NCI-H1417 treated with DMSO at 0.1 percent for 48 hours (cell line): ENCODE data around the gene ABLIM2.

Experiments used
- DNase-seq: peaks from one replicate; lab custom pipeline; 2025; lab: John Stamatoyannopoulos, UW

Gene ABLIM2

DNA sequence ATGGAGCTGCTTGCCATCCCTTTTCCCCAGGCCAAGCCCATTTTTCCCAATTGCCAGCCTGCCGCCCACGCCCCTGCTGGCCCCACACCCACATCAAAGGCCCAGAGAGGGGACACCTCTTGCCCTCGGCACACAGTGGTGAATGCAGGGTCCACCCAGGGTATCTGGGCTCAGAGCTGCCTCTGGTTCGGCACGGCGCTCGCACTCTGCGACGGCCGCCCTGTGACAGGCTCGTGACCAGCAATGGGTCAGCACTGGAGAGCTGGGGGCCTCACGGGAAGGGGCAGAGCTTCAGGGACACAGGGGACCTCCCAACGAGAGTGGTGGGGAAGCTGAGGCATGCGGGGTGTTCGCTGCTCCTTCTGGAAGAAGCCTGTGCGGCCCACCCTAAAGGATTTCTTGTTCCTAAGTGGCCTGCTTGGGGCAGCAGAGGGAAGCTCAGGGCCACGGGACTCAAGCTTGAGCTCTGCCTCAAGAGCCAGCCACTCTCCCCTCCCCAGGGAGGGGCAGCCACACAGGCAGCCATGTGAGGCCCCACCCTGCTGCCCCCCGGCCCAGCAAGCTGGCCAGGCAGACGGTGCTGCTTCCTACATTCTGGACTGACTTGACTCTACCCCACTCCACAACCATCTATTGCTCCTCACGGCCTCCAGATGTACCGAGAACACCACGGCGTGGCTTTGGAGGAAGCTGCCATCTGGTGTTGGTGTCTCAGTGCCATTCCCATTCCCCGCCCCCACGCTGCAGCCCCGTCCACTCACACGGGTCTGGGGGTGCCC lies 73.7 kb downstream of the ABLIM2 start:
- DNase-seq, result no peak

DNA sequence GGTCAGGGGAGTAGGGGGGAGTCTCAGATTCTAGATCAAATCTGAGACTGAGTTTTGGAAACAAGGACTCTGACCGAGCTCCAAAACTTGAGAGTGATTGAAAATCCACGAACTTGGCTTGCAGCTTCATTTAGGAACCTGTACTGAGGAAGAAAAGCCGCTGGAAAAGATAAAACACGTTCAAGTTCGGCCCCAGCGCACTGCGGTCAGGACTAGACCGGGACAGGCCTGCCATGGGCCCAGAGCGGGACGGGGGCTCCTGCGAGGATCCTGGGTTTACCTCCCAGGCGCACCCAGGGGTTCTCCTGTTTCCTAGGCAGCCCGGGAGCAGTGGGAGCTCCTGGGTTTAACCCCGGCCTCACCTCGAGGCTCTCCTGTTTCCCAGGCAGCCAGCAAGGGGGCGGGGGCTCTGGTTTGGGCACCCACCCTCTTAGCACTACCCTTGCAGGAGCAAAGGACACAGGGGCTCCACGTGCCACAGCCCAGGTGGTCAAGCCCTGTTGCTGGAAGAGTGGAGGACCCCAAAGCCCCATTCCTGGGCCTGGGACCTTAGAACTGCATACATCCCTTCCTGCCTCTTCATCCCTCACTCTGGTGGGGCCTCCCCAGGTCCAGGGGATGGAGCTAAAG lies 74.5 kb downstream of the ABLIM2 start:
- DNase-seq, result no peak

DNA sequence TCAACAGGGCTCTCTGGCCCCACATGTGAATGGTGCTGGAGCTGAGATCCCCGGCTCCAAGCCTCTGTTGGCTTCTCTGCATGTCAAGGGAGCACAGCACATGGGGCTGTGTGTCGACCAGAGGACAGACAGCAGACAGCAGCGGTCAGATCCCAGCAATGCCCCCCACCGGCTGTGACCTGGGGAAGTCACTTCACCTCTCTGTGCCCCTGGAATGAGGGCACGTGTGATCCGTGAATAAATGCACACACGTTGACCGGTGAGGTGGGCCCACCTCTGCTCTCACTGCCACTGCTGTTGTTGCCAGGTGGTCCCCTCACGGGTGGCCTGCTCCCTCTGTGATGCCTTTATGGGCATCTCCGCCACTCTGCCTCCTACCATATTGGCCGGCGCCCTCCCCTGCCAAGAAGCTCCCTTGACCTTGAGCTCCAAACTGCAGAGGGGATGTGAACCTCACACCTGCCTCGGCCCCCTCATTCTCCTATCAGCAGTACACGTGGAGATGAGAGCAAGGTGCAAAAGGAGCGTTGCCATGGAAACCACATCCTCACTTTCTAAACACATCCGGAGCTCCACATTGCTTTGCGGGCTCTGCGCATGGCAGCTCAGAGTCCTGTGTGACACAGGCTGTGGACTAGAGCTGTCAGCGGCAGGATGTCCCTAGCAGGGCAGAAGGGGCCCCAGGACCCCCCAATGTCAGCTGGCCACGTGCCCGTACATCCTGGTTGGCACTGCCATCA lies 75.4 kb downstream of the ABLIM2 start:
- DNase-seq, result no peak

DNA sequence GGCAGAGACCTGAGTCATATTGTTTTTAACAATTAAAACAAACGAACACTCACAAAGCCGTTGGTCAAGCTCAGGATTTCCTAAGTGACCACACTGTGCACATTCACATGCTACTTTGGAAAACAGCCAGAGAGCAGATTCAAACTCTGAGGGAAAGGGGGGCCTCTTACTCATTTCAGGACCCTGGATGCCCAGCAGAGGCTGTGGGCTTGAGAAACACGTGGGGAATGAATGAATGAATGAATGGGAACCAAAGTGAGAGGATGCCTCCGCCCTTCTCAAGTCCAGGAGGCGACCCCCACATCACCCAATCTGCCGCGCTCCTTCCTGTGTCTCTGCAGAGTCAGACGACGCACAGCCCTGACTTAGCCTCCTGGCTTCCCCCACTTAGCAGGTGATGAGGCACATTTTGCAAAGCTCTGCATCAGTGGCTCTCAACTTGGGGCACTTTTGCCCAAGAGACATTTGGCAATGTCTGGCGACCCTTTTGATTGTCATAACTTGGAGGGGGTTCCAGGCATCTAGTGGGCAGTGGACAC lies 76.0 kb downstream of the ABLIM2 start:
- DNase-seq, result no peak

DNA sequence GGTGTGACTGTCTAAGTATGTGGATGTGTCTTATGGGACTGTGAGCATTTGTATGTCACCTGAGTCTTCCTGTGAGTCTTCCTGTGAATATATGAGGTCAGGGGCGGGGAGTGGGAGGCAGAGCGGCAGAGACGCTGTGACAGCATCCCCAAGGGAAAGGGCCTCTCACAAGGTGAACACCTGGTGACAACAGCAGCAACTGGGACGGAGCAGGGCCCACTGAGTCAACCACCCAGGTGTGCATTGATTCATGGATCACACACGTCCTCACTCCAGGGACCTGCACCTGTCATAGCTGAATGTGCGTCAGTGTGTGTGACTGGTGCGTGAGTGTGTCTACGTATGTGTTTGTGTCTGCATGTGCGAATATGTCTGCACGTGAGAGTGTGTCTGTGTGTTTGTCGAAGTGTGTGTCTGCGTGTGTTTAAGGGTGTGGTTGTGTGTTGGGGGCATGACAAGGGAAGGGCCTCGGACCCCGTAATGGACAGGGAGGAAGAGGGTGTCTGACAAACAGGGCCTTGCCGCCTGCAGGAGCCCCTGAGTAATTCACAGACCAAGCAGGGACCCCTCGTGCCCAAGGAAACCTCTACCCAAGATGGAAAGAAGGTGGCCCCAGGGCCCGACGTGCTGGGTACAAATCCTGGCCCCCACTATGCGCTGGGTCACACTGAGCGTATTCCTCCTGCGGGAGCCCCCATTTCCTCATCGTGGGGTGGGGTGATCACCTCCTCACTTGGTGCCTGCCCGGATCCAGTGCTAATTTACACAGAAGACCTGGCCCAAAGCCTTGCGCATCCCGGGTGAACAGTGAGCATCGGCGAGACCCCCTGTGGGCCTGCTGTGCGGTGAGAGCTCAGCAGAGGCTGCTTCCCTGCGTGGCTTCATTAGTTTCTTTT lies 76.7 kb downstream of the ABLIM2 start:
- no peak for DNase-seq

DNA sequence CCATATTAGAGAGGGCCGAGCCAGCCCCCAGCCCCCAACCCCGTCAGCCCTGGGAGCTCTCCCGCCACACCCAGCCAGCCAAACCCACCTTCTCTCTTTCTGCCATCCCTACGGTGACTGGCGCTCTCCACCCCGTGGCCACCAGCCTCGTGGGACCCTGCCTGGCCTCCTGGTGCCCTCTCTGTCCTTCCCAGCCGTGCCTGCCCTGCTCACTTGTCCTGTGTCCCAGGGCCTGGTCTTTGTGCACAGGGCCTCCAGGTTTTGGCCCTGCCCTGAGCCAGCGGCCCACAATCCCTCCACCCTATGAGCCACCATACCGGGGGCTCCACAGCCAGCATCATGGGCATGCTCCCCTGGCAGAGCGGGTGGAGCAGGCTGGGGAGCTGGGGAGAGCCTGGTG lies 77.4 kb downstream of the ABLIM2 start:
- no peak for DNase-seq

DNA sequence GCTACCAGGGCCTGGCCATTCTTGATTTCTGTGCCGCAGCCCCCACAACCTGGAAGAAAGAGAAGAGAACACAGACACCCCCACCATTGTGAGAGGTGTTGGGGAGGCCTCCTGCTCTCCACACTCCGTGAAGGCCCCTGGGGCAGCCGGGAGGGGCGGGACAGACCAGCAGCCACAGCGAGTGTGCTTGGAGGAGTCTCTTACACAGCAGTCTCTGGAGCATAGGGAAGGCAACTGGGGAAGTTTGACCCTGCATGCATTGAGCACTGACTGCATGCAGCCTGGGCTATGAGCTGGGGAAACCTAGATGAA lies 77.9 kb downstream of the ABLIM2 start:
- DNase-seq, result no peak

DNA sequence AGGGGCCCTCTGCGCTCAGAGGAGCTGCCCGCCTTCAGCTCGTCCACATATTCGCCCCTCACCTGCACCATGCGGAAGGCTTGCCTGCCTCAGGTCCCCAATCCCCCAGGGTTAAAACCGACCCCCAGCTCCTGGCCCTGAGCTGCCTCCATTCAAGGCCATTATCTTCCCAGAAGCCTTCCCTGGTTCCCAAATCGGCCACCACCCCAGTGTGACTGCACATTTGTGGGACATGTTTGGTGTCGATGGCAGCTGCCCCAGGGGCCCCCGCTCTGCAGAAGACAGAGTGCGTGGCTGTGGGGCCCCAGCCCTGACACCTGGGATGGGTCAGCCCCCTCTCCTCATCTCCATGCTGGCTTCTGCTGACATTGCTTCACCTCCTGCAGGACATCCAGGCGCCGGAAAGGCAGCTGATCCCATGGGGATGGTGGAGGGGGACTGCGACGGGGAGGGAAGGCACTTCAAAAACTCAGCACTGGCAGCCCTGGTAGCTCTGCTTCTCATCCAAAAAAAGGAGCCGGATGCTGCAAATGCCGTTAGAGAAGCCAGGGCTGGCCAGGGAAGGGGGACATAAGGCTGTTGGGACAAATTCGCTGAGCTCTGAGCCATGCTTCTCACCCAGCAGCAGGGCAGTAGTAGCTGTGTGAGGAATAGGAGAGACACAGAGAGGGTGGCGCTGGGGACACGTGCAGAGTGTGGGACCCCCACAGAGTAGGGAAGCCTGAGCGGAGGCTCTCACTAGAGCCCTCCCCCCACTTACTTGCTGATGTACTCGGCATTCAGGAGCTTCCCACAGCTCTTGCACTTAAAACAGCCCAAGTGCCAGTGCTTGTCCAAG lies 78.5 kb downstream of the ABLIM2 start:
- no peak for DNase-seq

DNA sequence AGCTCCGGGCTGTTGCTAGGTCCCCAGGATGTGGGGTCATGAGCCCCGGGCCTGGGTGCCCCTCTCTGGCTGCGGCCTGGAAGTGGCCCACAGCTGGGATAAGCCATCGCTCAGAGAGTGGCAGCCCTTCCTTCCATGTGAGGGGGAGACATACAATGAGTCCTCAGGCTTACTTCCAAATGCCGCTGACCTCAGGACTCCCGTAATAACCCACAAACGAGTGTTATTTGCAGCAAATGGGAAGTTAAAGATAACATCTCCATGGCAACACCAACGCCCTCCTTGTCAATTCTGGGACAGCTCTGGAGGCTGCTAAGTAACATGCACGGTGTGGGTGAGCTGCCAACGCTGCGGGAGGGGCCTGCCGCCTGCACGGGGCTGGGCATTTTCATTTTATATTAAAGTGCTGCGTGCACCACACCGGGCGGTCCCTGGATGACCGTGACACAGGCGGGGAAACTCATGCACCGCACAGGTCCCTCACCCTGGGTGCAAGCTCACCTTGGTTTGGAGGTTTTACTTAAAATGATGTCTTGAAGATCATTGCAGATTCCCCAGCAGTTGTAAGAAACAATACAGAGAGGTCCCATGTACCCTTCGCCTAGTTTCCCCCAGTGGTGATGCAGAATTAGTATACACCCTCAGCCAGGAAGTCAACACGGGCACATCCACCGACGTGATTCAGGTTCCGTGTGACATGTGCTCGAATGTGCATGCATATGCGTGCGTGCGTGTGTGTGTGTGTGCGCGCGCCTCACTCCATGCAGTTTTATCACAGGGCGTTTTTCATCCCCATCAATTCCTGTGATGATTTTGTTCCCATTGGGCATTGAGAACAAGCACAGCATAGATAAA lies 79.4 kb downstream of the ABLIM2 start:
- DNase-seq, result no peak

DNA sequence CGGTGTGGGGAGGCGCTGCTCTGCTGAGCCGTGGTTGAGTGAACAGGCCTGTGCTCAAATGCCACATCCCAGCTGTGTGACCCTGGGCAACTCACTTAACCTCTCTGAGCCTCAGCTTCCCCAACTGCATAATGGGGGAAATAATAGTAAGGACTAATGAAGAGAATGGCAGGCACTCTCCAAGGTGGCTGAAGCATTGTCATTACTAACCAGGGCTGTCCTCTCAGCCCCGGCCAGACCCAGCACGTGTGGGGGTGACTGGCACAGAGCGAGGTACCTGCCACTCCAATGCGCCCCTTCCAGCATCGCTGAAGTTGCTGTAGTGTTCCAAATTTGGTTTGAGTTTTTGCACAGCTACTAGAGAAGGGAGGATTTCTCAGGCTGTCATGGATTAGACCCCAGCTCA lies 80.0 kb downstream of the ABLIM2 start:
- no peak for DNase-seq

DNA sequence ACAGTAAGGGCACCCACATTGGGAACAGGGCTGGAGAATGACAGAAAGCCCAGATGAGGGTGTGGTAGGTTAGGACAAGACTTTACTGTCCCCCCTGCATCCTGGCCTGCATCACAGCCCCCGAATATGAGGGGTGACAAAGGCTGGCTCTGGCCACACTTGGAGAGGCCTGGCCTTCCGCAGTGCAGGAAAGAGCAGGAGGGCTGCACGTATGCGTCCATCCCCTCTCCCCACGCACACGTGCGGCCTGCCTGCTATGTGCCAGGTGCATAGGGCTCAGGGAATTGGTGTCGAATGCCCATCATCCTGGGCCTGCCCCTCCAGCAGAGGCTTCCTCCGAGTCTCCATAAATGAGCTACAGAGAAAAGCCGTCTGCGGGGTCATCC lies 80.5 kb downstream of the ABLIM2 start:
- DNase-seq, result no peak

DNA sequence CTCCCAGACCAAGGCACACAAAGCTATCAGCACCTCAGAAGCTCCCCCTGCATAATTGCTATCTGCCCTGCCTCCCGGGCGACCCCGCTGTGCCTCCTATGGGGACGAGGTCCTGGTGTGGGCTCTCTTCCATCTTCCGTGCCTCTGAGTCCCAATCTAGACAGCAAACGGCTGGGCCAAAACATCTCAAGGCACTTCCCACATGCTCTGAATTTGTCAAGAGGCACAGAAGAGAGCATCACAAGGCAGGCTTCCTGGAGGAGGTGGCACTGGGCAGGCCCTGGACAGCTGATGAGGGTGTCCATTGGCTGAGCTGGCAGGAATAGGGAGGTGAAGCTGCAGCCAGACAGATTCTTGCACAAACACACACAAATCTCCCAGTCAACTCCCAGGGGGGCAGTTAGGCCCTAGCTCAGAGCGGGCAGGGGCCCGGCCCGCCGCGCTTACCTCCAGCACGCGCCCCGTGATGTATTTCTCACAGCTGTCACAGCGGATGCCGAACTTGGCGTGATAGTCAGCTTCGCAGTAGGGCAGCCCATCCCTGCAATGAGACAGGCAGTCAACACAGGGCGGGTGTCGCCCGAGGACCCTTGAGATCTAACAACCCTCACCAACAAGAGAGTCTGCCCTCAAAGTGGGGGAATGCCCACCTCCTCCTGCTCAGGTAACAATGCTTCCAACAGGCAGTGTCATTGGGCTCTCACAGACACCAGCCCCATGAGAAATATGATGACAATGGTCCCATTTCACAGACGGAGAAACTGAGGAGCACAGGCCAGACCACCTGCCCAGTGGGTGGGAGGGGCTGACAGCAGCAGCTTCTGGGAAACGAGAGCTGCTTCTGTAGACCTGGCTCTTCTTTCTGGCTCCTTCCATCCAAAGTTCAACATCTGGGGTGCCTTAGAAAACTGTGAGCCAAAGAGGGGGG lies 81.2 kb downstream of the ABLIM2 start:
- no peak for DNase-seq

DNA sequence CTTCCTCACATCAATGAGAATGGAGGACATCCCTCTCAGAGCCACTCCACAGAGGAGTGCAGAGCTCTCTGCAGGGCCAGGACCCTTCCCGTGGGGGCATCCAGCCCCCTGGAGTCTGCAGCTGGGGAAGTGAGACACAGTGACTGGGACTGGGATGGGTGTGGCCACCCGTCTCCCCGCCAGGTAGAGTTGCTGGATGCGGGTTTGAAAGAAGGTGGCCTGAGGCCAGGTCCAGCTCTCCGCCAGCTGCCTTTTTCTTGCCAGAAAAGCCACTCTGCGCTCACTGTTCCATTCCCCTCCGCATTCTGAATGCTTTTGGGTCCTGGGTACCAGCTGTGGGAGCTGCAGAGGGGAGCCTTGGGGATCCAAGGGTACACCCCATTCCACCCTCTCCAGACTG lies 82.6 kb downstream of the ABLIM2 start:
- no peak for DNase-seq

DNA sequence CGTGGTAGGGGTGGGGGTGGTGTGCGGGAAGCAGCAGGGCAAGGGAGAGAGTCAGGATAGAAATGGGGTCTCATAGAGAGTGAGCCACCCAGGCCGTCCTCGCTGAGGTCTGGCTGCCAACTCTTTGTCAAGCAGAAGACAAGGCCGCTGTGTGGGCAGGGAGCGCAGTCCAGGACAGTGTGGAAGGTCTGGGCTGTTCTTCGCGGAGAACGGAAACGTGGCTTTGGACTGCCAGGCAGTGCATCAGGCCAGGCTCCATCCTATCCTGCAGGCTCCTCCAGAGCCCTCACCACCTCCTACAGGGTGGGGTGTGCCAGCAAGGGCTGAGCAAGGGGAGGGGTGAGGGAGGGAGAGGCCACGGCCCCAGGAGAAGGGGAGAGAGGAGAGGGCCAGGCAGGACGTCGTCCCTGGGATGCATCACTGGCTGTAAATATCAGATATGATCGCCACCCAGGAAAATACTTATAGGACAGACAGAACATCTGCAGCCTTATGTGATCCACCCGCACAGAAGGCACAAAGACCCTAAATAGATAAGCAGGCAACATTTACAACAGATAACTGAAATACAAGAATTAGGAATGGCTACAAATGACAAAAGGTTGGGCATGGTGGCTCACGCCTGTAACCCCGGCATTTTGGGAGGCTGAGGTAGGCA lies 85.3 kb downstream of the ABLIM2 start:
- no peak for DNase-seq

DNA sequence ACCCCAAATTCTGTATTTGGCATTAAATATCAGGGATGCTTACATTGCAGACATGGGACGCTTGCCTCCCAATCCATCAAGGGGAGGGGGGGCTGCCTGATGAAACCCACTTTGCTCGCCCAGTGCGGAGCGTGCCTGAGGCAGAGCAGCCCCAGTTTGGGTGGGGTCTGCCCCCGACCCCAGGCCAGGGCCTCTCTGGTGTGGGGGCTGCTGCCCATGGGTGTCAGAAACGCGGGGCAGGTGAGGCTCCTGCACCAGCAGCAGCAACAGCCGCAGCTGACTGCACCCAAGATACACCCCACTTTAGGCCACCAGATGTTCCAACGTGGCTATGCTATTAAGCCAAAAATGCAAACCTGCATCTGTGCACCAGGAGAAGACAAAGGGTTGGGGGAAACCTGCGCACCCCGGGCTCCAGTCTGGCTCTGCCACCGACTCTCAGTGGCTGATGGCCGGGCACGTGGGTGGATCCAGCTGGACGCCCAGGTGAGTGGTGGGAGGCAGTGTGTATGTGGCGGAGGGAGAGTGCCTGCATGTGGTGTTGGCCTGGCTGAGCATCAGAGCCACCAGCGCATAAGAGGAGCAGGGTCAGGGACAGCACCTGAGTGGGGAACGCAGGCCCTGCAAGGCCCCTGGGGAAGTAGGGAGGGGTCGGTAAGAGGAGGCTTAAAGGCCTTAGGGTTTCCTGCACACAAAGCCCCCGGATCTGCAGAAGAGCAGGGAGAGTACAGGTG lies 86.2 kb downstream of the ABLIM2 start:
- no peak for DNase-seq

DNA sequence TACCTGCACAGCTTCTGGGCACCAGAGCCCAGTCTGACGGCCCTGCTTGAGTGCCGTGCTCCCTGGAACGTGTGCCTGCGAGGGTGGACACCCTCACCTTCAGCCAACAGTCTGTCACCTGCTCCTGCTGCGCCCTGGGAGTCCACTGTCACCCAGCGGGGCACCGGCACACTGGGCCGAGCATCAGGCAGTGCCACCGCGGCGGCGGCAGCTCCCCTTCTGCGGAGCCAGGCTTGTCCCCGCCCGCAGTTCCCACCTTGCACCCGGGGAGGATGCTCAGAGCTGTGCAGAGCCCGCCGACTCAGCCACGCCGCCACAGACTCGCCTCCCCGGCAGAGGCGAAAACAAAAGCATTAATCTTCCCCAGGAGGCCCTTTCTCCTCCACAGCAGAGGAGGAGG lies 86.8 kb downstream of the ABLIM2 start:
- DNase-seq, result peak; percentile 24

DNA sequence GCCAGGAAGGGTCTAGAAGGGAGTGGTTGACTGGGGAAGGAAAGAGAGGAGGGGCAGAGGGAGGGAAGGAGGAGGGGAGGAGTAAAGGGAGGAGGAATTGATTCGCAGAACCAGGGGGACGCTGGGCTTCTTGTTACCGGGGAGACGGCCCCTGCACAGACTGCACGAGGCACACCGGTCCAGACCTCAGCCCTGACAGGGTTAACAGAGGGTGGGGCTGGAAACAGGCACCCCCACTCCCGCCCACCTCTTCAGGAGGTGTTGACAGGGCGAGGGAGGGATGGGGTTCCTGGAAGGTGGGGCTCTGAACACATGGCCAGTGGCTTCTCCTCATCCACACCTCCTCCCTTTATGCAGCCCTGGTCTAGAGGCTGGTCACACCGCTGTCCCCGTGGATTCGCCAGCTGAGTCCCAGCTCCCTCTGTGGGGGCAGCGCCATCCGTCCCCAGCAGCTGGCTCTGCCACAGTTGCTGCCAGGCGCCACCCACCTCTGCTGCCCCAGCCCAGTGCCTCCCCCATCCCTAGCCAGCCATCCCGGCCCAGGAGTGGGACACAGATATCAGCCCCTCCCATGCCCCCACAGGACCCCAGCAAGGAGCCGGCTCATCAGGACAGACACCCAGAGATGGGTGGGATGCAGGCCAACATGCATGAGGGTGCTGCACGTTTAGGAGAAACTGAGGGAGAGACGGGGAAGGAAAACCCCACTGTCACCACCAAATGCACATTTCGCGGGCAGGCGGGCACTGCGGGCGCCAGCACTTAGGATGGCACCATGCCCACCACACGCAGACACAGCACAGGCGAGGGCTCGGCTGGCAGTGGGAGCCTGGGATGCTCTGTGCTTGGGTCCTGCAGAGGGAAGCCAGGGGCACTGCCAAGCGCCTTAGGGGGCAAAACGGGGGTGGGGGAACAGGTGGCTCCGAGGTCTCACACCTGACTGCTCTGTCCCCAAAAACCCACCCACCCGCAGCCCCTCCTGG lies 87.6 kb downstream of the ABLIM2 start:
- no peak for DNase-seq
